GM18861 (cell line): Measurements from ENCODE around the gene LENG1.

Source experiments
- ATAC-seq: cut with Tn5 transposase; IDR thresholded peaks from one replicate; pipeline ENCODE4 v1.9.1; 2021; ENCODE audit not compliant: unreplicated experiment

The LENG1 gene

DNA sequence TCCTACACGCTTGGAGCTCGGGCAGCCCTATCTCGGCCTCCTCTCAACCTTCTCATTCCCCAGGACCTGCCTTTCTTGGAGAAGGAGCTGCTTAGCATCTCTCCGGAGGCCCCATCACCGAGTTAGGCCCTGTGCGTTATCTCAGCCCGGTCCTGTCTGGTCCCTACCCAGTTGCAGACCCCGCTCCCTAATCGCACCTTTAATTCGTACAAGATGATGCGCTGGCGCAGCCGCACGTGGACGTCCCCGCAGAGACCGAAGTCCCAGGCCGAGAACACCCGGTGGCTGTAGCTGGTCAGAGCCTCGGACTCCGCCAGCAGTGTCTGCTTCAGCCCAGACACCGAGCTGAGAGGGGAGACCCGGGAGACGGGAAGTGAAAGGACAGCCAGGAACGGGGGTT lies 5.7 kb upstream of the LENG1 start:
- no peak for ATAC-seq

DNA sequence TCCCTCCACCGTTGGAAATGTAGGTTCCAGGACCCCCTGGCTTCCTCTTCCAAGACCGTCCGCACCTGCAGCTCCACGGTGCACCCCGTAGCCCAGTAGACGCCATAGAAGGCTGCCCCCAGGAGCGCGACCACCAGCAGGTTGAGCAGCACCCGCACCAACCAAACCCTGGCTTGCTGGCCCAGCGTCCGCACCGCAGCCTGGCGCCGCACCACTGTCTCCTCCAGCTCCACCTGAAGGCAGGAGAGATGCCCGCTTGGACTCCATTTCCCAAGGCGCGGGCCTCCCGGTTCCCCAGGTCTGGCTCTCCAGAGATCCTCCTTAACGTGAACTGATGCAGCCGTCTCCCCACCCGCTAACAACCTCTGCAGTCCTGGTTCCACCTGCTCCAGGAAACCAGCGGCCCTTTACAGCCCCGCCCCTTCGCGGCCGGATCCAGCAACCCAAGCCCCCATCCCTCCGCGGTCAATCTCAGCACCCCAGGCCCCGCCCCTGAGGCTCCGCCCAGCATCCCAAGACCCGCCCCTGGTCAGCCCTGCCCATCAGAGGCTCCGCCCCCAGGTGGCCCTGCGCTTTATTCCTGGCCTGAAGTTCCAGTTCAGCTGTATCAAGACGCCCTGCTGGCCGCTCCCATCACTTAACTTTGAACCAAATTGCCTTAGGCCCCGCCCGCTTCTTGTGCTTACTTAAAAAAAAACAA lies 5.0 kb upstream of the LENG1 start:
- no peak for ATAC-seq

DNA sequence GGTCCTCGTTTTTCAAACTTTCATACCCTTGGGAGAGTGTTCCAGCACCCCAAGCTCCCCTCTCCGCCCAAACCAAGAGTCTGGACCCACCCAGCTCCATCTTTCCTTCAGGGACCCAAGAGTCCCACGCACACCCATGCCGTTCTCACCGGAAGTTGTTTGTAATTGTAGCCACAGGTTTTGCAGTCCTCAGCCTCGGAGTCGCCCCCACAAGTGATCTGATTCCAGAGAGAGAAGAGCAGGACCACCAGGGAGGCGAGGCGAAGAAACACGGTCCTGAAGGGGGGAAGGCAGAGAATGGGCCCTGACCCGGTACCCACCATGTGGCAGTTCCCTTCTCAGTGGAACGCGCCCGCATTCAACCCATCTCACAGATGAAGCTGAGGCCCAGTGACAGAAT lies 3.4 kb upstream of the LENG1 start:
- ATAC-seq: no peak

- no peak for ATAC-seq
Measured at GRCh38 chr19:54162241-54162805, 2.8 kb upstream of the LENG1 start.

DNA sequence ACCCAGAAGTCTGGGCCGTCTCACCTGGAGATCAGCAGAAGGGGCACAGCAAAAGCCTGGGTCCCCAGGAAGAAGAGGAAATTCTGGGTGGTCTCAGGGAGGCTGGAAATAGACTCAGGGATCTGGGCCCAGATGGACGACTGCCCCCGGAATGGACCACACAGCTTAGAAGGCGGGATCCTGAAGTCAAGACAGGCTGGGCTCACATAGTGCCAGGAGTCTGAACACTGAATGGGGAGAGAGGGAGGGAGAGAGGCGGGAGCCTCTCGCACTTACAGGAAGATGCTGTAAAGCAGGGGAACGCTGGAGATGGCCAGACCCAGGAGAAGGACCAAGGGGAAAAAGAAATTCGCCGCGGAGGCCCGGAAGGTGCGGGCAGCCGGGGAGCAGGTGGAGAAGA lies 1.3 kb upstream of the LENG1 start:
- ATAC-seq: no peak

GRCh38 chr19:54160182-54160811 lies 776 bp upstream of the LENG1 start:
- no peak for ATAC-seq

DNA sequence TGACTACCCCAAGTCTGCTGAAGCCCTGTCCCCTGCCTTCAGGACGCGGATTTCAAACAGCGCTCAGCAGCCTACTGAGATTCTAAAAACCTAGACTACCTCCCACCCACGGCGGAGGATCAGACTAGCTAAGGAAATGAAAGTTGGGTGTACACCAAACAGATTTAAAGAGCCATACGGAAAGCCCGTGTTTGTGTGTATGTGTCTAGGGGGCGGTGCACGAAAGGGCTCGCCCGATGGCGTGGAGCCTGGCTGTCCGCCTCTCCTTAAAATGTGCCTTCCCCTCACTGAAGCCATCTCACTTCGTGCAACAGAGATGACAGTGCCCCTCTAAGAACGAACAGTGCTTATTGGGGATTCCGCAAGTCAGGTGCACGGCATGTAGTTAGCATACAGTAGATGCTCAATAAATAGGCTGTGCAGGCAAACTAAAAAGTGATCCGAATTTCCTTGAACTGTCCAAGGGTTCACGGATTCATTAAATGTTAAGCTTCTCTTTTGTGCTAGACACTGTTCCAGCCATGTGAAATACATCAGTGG lies 639 bp downstream of the LENG1 start:
- no peak for ATAC-seq

DNA sequence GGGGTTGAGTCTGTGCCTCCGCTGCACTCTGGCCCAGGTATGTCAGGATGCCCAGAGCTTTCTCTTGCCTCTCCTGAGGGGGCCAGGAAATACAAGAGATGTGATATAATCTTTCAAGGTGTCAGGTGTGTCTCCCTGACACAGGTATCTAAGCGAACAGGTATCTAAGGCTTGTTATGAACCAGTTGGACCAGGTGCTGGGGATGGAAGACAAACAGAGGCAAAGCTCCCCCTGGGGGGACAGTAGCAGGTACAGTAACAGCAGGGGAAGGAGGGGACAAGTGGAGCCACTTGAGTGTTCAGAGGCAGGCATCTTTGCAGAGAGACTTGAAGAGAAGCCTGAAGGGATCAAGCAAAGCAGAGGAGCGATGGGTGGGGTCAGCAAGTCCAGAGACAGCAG lies 2.6 kb downstream of the LENG1 start:
- no peak for ATAC-seq

DNA sequence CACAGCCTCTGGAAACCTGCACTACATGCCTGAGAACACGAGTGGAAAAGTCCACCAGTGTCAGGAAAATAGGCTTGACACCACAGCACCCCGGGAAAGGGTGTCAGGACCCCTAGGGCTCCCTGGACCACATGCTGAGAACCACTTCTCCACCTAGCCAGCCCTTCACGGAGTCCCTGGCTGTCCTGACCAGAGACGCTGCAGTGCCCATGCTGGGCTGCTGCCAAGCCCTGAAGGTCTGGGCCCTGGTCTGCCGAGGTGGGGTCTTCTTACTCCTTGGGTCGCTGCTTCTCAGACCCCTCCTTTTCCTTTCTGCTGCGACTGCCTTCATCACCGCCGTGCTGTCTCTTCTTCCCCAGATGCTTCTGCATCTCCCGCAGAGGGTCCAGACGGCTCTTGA lies 3.0 kb downstream of the LENG1 start:
- ATAC-seq: no peak

DNA sequence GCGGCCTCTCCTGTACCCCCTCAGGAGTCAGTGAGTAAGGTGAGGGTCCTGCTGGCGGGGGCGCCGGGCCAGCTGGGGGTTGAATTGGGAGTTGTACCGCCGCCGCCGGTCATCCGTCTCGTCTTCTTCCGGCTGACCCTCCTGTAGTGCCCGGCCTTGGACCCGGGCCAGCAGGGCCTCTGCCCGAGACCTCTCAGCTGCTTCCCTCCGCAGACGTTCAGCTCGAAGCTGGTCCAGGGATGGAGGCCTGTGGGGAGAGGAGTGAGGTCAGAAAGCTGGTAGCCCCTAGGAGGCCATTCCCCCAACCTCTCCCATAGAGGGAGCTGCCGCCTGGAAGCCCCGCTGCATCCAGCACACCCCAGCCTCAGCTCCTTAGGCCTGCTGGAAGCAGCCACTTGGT lies 3.8 kb downstream of the LENG1 start:
- no peak for ATAC-seq

DNA sequence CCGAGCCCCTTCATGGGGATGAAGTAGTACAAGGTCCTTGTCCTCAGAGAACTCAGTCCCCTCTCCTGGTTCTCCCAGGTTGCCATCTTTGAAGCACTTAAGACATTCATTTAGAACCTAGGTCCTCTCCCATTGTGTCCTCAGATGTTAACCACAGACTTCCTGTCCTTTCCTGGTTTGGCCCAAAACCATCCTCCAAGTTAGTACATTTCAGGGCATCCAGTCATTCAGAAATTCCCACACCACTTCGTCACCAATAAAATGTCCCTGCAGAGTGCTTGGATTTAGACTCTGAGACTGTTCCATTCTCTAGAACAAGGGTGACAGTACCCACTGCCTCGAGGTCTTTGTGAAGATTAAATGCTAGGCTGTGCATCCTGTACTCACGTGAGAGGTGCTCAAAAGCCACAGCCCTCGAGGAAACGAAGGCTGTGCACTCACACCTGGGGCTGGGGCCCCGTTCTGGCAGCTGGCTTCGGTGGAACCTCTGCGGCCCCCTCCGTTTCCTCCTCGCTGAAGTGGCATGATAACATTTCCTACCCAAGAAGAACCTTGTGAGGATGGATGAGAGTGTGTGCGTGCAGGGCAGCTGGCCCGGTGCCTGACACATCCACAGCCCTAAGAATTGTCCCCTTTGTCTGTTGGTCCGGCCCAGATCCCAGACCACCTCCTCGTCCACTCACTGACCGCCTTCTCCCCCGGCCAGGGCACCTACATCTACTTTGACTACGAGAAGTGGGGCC lies 4.7 kb downstream of the LENG1 start:
- ATAC-seq: no peak

GRCh38 chr19:54153731-54154326 lies 5.7 kb downstream of the LENG1 start:
- no peak for ATAC-seq

GRCh38 chr19:54152878-54153524 lies 6.5 kb downstream of the LENG1 start:
- ATAC-seq: no peak

GRCh38 chr19:54152267-54152666 lies 7.3 kb downstream of the LENG1 start:
- ATAC-seq: no peak

GRCh38 chr19:54151362-54152035 lies 8.0 kb downstream of the LENG1 start:
- no peak for ATAC-seq

DNA sequence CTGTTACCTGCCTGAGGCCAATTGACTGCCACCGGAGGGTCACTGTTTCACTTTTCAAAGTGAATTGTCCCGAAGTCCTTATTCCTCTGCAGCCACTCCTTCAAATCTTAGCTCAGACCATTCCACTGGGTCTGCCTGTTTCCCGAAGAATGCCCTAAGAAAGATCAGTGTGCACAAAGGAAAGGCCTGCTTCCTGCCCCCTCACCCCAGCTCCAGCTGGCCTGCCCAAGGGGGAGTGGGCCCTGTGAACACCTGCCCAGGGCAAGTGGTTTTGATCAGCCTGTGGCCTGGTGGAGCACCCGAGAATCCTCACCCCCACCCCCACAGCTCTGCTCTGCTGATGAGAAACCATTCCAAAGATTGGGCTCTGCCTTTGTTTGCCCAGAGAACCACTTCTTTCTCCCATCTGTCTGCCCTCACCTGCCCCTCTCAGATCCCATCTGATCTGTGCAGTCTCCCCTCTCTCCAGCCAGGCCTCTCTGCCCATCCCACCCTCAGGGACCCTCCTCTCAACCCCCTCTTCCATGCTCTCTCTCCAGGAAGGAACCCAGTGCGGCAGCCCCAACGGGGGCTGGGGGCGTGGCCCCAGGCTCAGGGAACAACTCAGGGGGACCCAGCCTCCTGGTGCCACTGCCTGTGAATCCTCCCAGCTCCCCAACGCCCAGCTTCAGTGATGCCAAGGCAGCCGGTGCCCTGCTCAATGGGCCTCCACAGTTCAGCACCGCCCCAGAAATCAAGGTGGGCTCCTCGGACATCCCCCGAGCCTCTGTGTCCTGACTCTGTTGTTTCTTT lies 10.3 kb downstream of the LENG1 start:
- ATAC-seq: no peak

DNA sequence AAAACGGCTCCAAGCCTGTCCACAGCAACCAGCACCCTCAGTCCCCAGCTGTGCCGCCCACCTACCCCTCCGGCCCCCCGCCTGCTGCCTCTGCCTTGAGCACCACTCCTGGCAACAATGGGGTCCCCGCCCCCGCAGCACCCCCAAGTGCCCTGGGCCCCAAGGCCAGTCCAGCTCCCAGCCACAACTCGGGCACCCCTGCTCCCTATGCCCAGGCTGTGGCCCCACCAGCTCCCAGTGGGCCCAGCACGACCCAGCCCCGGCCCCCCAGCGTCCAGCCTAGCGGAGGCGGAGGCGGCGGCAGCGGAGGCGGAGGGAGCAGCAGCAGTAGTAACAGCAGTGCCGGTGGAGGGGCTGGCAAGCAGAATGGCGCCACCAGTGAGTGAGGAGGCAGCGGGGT lies 11.4 kb downstream of the LENG1 start:
- no peak for ATAC-seq

- no peak for ATAC-seq
Measured at GRCh38 chr19:54147676-54148075, 11.8 kb downstream of the LENG1 start.

- no peak for ATAC-seq
Measured at GRCh38 chr19:54145541-54146158, 13.9 kb downstream of the LENG1 start.
